ENCODE data around the gene PARP1.
"Not testable (repeated sequence)": the region's sequence is repeated elsewhere in the genome, so short reads cannot be mapped to it uniquely, and the experiment has no call there.

The PARP1 gene

GRCh38 chr1:226428791-226429461 is 21.0 kb upstream of the PARP1 start:
- DNase-seq, result no peak

- no peak for DNase-seq
Measured at GRCh38 chr1:226428348-226428747, 20.5 kb upstream of the PARP1 start.

GRCh38 chr1:226427131-226427530 is 19.2 kb upstream of the PARP1 start:
- DNase-seq, result no peak

- not testable (repeated sequence) for DNase-seq
Measured at GRCh38 chr1:226426395-226426794, 18.5 kb upstream of the PARP1 start.

- DNase-seq, result no peak
Measured at GRCh38 chr1:226425431-226426031, 17.6 kb upstream of the PARP1 start.

GRCh38 chr1:226425004-226425378 is 17.1 kb upstream of the PARP1 start:
- no peak for DNase-seq

- DNase-seq, result peak; percentile 8
Measured at GRCh38 chr1:226424221-226425003, 16.5 kb upstream of the PARP1 start.

- DNase-seq, result no peak
Measured at GRCh38 chr1:226422478-226422877, 14.6 kb upstream of the PARP1 start.

- no peak for DNase-seq
Measured at GRCh38 chr1:226420897-226421296, 13.0 kb upstream of the PARP1 start.

GRCh38 chr1:226420328-226420727 is 12.4 kb upstream of the PARP1 start:
- no peak for DNase-seq

GRCh38 chr1:226419284-226420029 is 11.6 kb upstream of the PARP1 start:
- DNase-seq, result no peak

- no peak for DNase-seq
Measured at GRCh38 chr1:226417830-226418546, 10.1 kb upstream of the PARP1 start.

- no peak for DNase-seq
Measured at GRCh38 chr1:226417350-226417749, 9.5 kb upstream of the PARP1 start.

- DNase-seq, result no peak
Measured at GRCh38 chr1:226414098-226414698, 6.3 kb upstream of the PARP1 start.

GRCh38 chr1:226411619-226412018 is 3.7 kb upstream of the PARP1 start:
- DNase-seq, result no peak

GRCh38 chr1:226410958-226411357 is 3.1 kb upstream of the PARP1 start:
- DNase-seq, result no peak

GRCh38 chr1:226409392-226409791 is 1.5 kb upstream of the PARP1 start:
- DNase-seq, result no peak

GRCh38 chr1:226408285-226409184 is 642 bp upstream of the PARP1 start:
- DNase-seq, result peak; percentile 35

GRCh38 chr1:226407199-226407496 is 745 bp downstream of the PARP1 start:
- no peak for DNase-seq

GRCh38 chr1:226406401-226406881 is 1.5 kb downstream of the PARP1 start:
- DNase-seq, result no peak

GRCh38 chr1:226405411-226405988 is 2.4 kb downstream of the PARP1 start:
- DNase-seq, result no peak
